T-helper 2 cell treated with Interferon-gamma antibody and Interleukin-4, amounts not matched to agents 100 ng/mL and 5 ng/mL, for 36 hours (primary cell): ENCODE results near the gene TRIM38. TPM values are rescaled to one million over a fixed set of nuclear protein-coding genes. Genes with fewer than 3 reads are reported as not detected.

Source experiments
- intact Hi-C: fragments of 100-400 bp; cut with micrococcal nuclease; formaldehyde crosslinking; loops from one replicate; pipeline ENCODE4 v1.15.1; 2023
- total RNA-seq: library from RNA; stranded (reverse); gene quantifications from 2 replicates; pipeline ENCODE4 v1.2.3, GENCODE V29; 2022

Gene TRIM38
- total RNA-seq, 1 donor from 2014 or later, result 24.9 TPM

GRCh38 chr6:25939593-25939992, 23.0 kb upstream of the TRIM38 start:
- intact Hi-C loops, result no loop called here

GRCh38 chr6:25942561-25943147, 19.9 kb upstream of the TRIM38 start:
- intact Hi-C loops, result loop anchor here (2.0 to 10.0 kb wide), 2 partner anchors 78 to 154 kb away; no protein-coding TSS in a partner anchor

GRCh38 chr6:25943887-25944286, 18.7 kb upstream of the TRIM38 start:
- intact Hi-C loops, result loop anchor here (2.0 to 10.0 kb wide), 2 partner anchors 79 to 155 kb away; no protein-coding TSS in a partner anchor

GRCh38 chr6:25944688-25945574, 17.7 kb upstream of the TRIM38 start:
- intact Hi-C loops, result loop anchor here (5.0 to 10.0 kb wide), 2 partner anchors 47 to 80 kb away; no protein-coding TSS in a partner anchor

GRCh38 chr6:25945738-25946137, 16.9 kb upstream of the TRIM38 start:
- intact Hi-C loops, result loop anchor here (1.0 to 10.0 kb wide), 3 partner anchors 17 to 81 kb away; partner anchors contain the start of gene TRIM38

GRCh38 chr6:25946631-25947030, 16.0 kb upstream of the TRIM38 start:
- intact Hi-C loops, result loop anchor here (1.0 to 10.0 kb wide), 3 partner anchors 16 to 82 kb away; partner anchors contain the start of gene TRIM38

GRCh38 chr6:25947492-25947891, 15.1 kb upstream of the TRIM38 start:
- intact Hi-C loops, result loop anchor here (5.0 to 10.0 kb wide), 2 partner anchors 45 to 83 kb away; no protein-coding TSS in a partner anchor

- intact Hi-C loops, result loop anchor here (5.0 to 10.0 kb wide), 2 partner anchors 43 to 85 kb away; no protein-coding TSS in a partner anchor
These were observed 12.9 kb upstream of the TRIM38 start for GRCh38 chr6:25949695-25950094.

GRCh38 chr6:25950297-25950696, 12.3 kb upstream of the TRIM38 start:
- intact Hi-C loops, result no loop called here

GRCh38 chr6:25951296-25952032, 11.1 kb upstream of the TRIM38 start:
- intact Hi-C loops, result no loop called here

- intact Hi-C loops, result no loop called here
These were observed 10.1 kb upstream of the TRIM38 start for GRCh38 chr6:25952535-25952934.

- intact Hi-C loops, result no loop called here
These were observed 8.9 kb upstream of the TRIM38 start for GRCh38 chr6:25953733-25954132.

GRCh38 chr6:25954756-25955155, 7.8 kb upstream of the TRIM38 start:
- intact Hi-C loops, result no loop called here

- intact Hi-C loops, result no loop called here
These were observed 6.4 kb upstream of the TRIM38 start for GRCh38 chr6:25956226-25956625.

GRCh38 chr6:25958700-25959162, 3.9 kb upstream of the TRIM38 start:
- intact Hi-C loops, result no loop called here

- intact Hi-C loops, result no loop called here
These were observed 2.6 kb upstream of the TRIM38 start for GRCh38 chr6:25959890-25960536.

- intact Hi-C loops, result no loop called here
These were observed 1.9 kb upstream of the TRIM38 start for GRCh38 chr6:25960734-25961133.

- intact Hi-C loops, result loop anchor here (1.0 kb wide), 3 partner anchors 15 to 59 kb away; a partner anchor contains a TSS
These were observed 918 bp upstream of the TRIM38 start for GRCh38 chr6:25961619-25962148.

GRCh38 chr6:25963426-25964123, 973 bp downstream of the TRIM38 start:
- intact Hi-C loops, result no loop called here

- intact Hi-C loops, result no loop called here
These were observed 2.5 kb downstream of the TRIM38 start for GRCh38 chr6:25965058-25965457.
